ENCODE results near the gene CFHR1. TPM values are rescaled to one million over a fixed set of nuclear protein-coding genes. Genes with fewer than 3 reads are reported as not detected.
"Not testable (repeated sequence)": the region's sequence is repeated elsewhere in the genome, so short reads cannot be mapped to it uniquely, and the experiment has no call there.

The CFHR1 gene
- total RNA-seq, result not detected
- long read RNA-seq, result 0 reads

DNA sequence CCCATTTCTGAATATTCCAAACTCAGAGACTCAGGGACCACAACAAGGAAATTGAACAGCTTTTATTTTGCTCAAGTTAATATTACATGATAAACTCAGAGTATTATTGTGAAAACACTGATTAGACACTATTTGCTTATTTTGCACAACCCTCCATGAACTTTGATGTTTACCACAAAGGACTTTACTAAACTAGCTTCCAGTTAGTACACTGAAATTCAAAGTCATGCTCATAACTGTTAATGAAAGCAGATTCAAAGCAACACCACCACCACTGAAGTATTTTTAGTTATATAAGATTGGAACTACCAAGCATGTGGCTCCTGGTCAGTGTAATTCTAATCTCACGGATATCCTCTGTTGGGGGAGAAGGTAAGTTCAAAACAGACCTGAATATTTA lies at the start of gene CFHR1:
Gene CFHR1, plus strand, starts transcription at position 201 of the 400 bp plus-strand sequence. Its CDS starts 114 bp downstream, at position 315.
- intact Hi-C loops (cut with DNase I, micrococcal nuclease); ATAC-seq; DNase-seq: not testable (repeated sequence)

DNA sequence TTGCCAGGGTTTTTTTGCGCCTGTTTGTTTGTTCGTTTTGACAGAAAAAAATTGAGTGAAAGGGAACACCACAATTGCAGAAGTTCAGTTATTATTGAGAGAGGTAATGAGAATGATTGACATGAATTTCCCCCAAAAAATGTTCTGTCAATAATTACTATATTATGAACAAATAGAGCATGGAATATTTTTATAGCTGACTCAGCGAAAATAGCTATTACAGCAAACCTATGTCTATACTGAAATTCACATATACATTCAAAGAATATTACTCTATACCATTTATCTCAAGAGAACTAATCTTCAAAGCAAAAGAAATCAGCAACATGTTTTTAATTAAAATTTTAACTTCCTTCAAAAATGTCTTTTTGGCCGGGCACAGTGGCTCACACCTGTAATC lies 49.7 kb upstream of the CFHR1 start:
- DNase-seq; intact Hi-C loops (cut with DNase I, micrococcal nuclease); ATAC-seq: not testable (repeated sequence)

DNA sequence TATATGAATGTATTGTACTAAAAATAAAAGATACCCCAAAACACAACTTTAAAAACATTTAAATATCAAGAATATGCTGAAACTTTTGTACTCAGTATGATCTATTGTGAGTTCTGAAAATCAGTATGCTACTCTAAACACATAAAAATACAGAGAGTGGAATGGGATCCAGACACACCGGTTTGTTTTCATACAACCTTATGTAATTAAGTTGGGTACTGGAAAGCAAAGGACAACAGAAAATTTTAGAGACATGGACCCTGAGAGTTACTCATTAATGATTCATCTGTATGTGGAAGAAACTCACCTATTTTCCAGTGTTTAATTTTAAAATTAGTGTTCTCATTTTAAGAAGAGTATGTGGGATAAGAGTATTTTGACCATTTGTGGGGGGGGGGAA lies 45.8 kb upstream of the CFHR1 start:
- DNase-seq (no peak), ATAC-seq (no peak)
- intact Hi-C loops (cut with DNase I, micrococcal nuclease), result no loop called here

DNA sequence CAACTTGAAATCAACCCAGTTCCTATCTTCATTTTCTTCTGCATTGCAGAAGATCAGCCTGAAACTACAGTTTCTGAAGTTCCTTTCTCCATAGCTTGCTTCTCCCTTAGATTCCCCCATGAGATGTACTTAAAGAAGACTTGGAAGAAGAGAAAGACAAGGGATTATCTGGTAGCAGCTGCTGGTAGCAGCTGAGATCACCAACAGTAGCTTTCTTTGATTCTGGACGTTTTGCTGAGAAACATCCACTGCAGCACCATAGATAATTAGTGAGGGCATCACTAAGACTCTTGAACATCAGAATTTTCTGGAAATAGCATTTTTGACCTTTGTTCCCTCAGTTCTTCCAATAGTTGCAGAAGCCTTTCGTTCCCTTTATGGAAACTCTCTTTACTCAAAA lies 45.4 kb upstream of the CFHR1 start:
- no peak for ATAC-seq
- intact Hi-C loops (cut with DNase I, micrococcal nuclease), result no loop called here
- no peak for DNase-seq

DNA sequence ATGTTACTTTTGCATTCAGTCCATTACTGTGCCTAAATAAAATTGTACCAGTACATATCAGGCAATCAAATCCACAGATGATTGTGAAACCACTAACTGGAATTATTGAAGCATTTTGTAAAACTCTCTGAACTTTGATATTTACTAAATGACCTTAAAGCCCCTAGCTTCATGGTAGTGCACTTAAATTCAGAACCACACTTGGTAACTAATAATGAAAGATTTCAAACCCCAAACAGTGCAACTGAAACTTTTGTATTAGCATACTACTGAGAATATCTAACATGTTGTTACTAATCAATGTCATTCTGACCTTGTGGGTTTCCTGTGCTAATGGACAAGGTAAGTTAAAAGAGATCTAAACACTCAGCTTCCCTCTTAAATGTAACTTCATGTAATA lies 44.9 kb upstream of the CFHR1 start, which contains the start of gene CFHR3:
Gene CFHR3, plus strand, starts transcription at position 238 of the 400 bp plus-strand sequence. Its CDS starts 47 bp downstream, at position 285.
- ATAC-seq (no peak), DNase-seq (no peak)
- intact Hi-C loops (cut with DNase I, micrococcal nuclease), result no loop called here

DNA sequence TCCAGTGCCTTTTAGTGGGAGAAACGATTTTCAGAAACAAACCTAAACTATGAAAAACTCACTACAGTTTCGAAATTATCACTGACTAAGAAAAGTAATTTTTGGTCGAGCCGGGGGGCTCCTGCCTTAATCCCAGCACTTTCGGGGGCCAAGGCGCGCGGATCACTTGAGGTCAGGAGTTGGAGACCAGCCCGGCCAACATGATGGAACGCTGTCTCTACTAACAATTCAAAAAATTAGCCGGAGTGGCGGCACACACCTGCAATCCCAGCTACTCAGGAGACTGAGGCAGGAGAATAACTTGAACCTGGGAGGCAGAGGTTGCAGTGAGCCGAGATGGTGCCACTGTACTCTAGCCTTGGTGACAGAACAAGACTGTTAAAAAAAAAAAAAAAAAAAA lies 41.9 kb upstream of the CFHR1 start:
- intact Hi-C loops (cut with DNase I, micrococcal nuclease), result no loop called here
- DNase-seq, result no peak
- ATAC-seq, result no peak

DNA sequence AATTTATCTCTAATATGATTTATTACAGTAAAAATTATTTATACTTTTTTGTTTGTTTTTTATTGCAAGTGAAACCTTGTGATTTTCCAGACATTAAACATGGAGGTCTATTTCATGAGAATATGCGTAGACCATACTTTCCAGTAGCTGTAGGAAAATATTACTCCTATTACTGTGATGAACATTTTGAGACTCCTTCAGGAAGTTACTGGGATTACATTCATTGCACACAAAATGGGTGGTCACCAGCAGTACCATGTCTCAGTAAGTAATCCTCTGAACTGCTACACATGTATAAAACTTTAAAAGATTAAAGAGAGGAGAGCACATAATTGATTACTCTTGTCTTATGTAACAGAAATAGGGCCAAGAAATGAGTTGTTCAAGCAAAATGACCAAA lies 40.4 kb upstream of the CFHR1 start:
- intact Hi-C loops (cut with DNase I, micrococcal nuclease), result no loop called here
- ATAC-seq, result no peak
- no peak for DNase-seq

DNA sequence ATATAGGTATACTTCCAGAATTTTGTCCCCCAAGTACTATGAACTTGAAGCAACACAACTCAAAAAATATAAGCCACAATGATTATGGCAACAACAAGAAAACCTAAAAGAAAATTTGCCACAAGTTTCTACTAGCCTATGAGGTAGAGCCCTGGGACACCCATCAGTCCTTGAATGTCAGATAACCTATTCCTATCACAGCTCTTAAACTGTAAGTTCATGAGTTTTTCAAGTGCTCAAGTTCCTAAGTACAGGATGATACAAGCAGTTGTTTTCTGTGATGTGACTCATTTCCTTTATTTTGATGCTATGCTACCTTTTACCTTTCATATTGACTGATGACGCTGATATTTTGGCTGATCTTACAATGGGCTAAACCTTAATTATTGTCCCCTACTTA lies 28.3 kb upstream of the CFHR1 start:
- ATAC-seq; DNase-seq; intact Hi-C loops (cut with DNase I, micrococcal nuclease): not testable (repeated sequence)

DNA sequence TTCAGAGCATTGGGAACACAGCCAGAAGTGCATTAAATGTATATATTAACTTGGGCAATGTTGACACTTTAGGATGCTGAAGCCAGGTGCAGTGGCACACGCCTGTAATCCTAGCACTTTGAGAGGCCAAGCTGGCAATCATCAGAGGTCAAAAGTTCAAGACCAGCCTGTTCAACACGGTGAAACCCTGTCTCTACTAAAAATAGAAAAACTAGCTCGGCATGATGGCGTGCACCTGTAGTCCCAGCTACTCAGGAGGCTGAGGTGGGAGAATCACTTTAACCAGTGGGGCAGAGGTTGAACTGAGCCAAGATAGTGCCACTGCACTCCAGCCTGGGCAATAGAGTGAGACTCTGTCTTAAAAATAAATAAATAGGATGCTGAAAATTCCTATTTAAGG lies 25.4 kb upstream of the CFHR1 start:
- intact Hi-C loops (cut with DNase I, micrococcal nuclease); DNase-seq; ATAC-seq: not testable (repeated sequence)

DNA sequence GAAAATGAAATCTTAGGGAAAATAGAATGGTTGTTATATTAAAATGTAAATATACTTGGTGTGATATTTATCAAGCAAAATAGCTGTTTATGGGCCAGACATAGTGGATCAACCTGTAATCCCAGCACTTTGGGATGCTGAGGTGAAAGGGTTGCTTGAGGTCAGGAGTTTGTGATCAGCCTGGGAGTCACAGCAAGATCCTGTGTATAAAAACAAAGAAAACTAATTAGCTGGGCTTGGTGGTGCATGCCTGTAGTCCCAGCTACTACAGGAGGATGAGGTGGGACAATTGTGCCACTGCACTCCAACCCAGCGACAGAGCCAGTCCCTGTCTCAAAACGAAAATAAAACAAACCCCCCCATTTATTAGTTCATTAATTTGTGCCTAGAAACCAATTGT lies 21.6 kb upstream of the CFHR1 start:
- DNase-seq, result no peak
- intact Hi-C loops (cut with DNase I, micrococcal nuclease), result no loop called here
- ATAC-seq, result no peak

DNA sequence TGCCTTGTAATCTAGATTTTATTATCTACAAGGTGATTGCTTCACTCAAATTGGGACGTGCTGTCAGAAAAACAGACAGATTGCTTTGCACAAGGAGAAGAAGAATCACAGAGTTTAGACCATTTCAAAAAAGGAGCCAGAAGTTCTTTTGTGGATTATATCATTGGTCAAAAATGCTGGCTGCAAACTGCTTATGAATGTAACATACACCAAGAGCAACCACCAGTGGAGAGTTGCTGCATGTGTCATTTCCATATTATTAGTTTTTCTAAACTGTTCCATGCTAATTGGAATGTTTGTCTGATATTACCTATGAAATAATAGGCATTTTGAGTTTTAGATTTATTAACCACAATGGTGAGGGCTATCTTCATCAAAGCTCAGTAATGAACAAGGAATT lies 17.6 kb upstream of the CFHR1 start:
- intact Hi-C loops (cut with DNase I, micrococcal nuclease); DNase-seq; ATAC-seq: not testable (repeated sequence)

DNA sequence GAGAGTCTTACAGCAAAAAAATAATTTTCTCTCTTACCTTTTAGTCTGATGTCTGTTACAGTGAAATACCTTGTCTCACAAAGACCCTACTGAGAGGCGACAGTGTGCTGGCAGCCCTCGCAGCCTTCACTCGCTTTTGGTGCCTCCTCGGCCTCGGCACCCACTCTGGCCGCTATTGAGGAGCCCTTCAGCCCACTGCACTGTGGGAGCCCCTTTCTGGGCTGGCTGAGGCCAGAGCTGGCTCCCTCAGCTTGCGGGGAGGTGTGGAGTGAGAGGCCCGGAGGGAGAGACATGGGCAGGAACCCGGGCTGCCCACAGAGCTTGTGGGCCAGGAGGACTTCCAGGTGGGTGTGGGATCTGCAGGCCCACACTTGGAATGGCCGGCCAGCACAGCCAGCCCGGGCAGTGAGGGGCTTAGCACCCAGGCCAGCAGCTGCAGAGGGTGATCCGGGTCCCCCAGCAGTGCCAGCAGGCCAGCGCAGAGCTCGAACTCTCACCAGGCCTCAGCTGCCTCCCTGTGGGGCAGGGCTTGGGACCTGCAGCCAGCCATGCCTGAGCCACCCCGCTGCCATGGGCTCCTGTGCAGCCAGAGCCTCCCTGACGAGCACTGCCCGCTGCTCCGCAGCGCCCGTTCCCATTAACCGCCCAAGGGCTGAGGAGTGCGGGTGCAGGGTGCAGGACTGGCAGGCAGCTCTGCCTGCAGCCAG lies 10.8 kb upstream of the CFHR1 start:
- intact Hi-C loops (cut with DNase I, micrococcal nuclease), result no loop called here
- ATAC-seq, result no peak
- no peak for DNase-seq

DNA sequence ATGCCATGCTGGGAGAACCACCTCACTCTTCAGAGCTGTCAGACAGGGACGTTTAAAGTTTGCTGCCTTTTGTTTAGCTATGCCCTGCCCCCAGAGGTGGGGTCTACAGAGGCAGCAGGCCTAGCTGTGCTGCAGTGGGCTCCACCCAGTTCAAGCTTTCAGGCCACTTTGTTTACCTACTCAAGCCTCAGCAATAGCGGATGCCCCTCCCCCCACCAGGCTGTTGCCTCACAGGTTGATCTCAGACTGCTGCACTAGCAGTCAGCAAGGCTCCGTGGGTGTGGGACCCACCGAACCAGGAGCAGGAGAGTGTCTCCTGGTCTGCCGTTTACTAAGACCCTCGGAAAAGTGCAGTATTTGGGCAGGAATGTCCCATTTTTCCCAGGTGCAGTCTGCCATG lies 2.1 kb upstream of the CFHR1 start:
- DNase-seq; intact Hi-C loops (cut with DNase I, micrococcal nuclease); ATAC-seq: not testable (repeated sequence)

DNA sequence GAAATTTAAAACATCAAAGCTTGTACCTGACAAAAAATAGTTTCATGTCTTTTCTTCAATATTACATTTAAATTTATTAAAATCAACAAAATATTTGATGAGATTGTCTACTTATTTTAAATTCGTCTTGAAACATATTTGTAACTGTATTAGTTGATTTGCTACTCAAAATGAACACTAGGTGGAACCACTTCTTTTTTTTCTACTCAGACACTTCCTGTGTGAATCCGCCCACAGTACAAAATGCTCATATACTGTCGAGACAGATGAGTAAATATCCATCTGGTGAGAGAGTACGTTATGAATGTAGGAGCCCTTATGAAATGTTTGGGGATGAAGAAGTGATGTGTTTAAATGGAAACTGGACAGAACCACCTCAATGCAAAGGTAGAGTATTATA lies 8.3 kb downstream of the CFHR1 start:
- ATAC-seq; intact Hi-C loops (cut with DNase I, micrococcal nuclease); DNase-seq: not testable (repeated sequence)

DNA sequence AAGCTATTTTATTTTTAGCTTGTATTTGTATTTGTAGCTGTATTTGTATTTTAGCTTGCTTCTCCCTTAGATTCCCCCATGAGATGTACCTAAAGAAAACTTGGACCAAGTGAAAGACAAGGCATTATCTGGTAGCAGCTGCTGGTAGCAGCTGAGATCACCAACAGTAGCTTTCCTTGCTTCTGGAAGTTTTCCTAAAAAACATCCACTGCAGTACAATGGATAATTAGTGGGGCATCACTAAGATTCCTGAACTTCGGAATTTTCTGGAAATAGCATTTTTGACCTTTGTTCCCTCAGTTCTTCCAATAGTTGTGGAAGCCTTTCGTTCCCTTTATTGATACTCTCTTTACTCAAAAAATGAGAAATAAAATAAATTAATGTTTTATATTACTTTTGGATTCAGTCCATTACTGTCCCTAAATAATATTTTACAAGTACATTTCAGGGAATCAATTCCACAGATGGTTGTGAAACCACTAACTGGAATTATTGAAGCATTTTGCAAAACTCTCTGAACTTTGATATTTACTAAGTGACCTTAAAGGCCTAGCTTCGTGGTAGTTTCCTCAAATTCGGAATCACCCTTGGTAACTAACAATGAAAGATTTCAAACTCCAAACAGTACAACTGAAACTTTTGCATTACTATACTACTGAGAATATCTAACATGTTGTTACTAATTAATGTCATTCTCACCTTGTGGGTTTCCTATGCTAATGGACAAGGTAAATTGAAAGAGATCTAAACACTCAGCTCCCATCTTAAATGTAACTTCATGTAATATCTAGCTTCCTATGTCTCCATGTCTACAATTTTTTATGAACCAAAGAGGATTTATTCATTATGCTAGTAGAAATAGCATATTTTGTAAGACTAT lies 30.3 kb downstream of the CFHR1 start:
- intact Hi-C loops (cut with DNase I, micrococcal nuclease); DNase-seq; ATAC-seq: not testable (repeated sequence)

DNA sequence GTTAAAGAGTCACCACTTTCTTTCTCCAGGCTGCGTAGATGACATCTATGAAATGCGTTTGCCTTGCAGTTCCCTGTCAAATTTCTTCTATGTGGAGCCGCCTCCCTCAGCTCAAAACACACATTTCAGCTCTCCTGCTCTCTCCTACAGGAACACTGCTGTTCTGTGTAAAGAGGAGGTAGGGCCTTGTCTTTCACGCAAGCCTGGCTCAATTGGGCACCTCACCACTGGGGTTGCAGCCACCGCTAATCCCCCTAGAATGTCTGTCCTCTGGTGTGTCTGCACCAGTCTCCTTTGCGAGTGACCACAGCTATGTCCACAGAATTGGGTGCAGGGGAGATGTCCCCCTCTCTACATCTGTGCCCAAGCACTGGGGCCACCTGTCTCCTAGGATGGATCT lies 36.5 kb downstream of the CFHR1 start:
- no peak for ATAC-seq
- intact Hi-C loops (cut with DNase I, micrococcal nuclease), result no loop called here
- no peak for DNase-seq

DNA sequence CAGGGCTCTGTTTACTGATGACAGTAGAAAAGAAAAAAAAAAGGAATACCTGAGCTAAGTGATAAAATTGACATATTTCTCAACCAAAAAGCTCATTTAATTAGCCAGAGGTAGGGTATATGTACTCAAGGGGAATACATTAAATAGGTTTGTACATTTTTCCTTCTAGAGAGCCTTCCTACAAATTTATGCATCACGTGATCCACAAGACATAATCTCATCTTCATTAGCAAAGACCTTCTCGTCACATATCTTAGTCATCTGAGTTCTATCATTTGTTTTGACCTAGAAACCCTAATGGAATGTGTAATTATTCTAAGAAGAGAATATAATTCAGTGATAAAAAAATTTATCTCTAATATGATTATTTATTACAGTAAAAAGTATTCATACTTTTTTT lies 37.7 kb downstream of the CFHR1 start:
- DNase-seq (no peak), ATAC-seq (no peak)
- intact Hi-C loops (cut with DNase I, micrococcal nuclease), result no loop called here

DNA sequence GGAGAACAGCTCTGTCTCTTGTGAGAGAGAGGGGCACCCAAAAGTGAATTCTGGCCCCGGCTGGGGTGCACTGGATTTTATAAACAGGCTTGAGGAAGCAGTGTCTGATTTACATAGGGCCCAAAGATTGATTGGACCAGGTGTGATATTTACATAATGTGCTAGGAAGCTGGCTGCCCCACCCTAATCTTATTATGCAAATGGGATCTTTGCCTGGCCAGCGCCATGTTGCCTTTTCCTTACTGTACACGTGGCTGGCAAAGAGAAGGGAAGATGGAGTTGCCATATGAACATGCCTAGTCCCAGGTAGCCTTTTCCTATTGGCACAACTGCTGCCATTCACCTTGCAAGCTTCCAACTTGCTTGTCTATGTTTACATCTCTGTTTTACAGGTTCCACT lies 39.3 kb downstream of the CFHR1 start:
- ATAC-seq (no peak), DNase-seq (no peak)
- intact Hi-C loops (cut with DNase I, micrococcal nuclease), result no loop called here

DNA sequence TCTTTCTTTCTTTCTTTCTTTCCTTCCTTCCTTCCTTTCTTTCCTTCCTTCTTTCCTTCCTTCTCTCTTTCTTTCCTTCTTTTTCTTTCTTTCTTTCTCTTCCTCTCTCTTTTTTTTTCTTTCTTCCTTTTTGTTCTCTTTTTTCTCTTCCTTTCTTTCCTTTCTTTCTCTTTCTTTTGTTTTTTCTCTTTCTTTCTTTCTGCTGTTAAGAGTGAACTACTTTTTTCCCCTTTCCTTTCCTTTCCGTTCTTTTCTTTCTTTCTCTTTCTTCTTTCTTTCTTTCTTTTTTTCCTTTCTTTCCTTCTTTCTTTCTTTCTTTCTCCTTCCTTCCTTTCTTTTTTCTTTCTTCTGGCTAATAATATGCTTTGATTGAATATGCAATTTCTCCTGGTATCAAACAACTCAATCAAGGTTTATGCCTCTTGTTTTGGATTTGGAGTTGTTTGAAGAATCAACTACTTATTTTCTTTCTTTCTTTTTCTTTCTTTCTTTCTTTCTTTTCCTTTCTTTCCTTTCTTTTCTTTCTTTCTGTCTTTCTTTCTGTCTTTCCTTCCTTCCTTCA lies 40.9 kb downstream of the CFHR1 start:
- DNase-seq, result no peak
- intact Hi-C loops (cut with DNase I, micrococcal nuclease), result no loop called here
- no peak for ATAC-seq

DNA sequence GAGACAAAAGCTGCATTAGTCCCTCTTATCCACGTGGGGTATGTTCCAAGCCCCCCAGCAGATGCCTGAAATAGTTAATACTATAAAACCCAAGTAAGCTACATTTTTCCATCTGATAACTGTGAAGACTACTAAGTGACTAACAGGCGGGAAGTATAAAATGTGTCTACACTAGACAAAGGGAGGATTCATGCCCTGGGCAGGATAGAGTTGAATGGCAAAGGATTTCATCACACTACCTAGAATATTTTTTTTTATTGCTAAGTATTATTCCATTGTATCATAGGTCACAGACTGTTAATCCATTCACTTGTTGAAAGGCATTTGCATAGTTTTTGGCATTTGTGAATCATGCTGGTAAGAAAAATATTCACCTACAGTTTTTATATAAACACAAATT lies 41.9 kb downstream of the CFHR1 start:
- DNase-seq, result no peak
- intact Hi-C loops (cut with DNase I, micrococcal nuclease), result no loop called here
- no peak for ATAC-seq
